Loucy (cell line): Measurements from ENCODE around the gene IQSEC1.

Experiments used
- H2AFZ ChIP-seq: fragments of 200-600 bp; sonication (generic); 2 replicates; pipeline ENCODE4 v1.6.0; 2016; ENCODE audit warnings: antibody characterized with exemption, mild to moderate bottlenecking, low read length, moderate library complexity
- H3F3A ChIP-seq: fragments of 200-600 bp; 2 replicates; pipeline ENCODE4 v1.6.0; 2016; ENCODE audit warnings: antibody characterized with exemption, low read depth, mild to moderate bottlenecking
- H3K27me3 ChIP-seq: fragments of 200-600 bp; sonication (generic); 2 replicates; pipeline ENCODE4 v1.6.1; 2014; ENCODE audit warnings: low read length, mild to moderate bottlenecking; ENCODE audit not compliant: insufficient read depth, poor library complexity, severe bottlenecking
- H3K36me3 ChIP-seq: fragments of 200-600 bp; sonication (generic); 2 replicates; pipeline ENCODE4 v1.6.1; 2016; ENCODE audit warnings: low read length; ENCODE audit not compliant: insufficient read depth
- H3K4me1 ChIP-seq: fragments of 200-600 bp; sonication (generic); 2 replicates; pipeline ENCODE4 v1.5.1; 2014; ENCODE audit warnings: low read length, mild to moderate bottlenecking; ENCODE audit not compliant: insufficient read depth, poor library complexity, severe bottlenecking
- H3K4me2 ChIP-seq: fragments of 200-600 bp; sonication (generic); 2 replicates; pipeline ENCODE4 v1.6.0; 2014; ENCODE audit warnings: antibody characterized with exemption, low read length, low read depth, mild to moderate bottlenecking; ENCODE audit not compliant: poor library complexity, severe bottlenecking
- H3K4me3 ChIP-seq: fragments of 200-600 bp; sonication (generic); 2 replicates; pipeline ENCODE4 v1.5.1; 2014; ENCODE audit warnings: low read length, mild to moderate bottlenecking, mixed read lengths; ENCODE audit not compliant: poor library complexity, severe bottlenecking
- H3K79me2 ChIP-seq: fragments of 200-600 bp; sonication (generic); 2 replicates; pipeline ENCODE4 v1.6.1; 2014; ENCODE audit warnings: low read length; ENCODE audit not compliant: insufficient read depth
- H3K9ac ChIP-seq: fragments of 200-600 bp; sonication (generic); 2 replicates; pipeline ENCODE4 v1.6.0; 2014; ENCODE audit warnings: mild to moderate bottlenecking, low read depth, low read length, moderate library complexity; ENCODE audit not compliant: poor library complexity, severe bottlenecking
- H3K9me2 ChIP-seq: fragments of 200-600 bp; sonication (generic); replicated peaks from 2 replicates; pipeline ENCODE4 v1.6.1; 2016; ENCODE audit warnings: low read depth, low read length, mixed read lengths
- H3K9me3 ChIP-seq: fragments of 200-600 bp; sonication (generic); 2 replicates; pipeline ENCODE4 v1.6.1; 2014; ENCODE audit warnings: mild to moderate bottlenecking, antibody characterized with exemption, low read length, low read depth; ENCODE audit not compliant: insufficient read depth
- H4K20me1 ChIP-seq: fragments of 200-600 bp; sonication (generic); 2 replicates; pipeline ENCODE4 v1.6.0; 2014; ENCODE audit warnings: antibody characterized with exemption, low read length, mild to moderate bottlenecking; ENCODE audit not compliant: insufficient read depth, poor library complexity, severe bottlenecking
- EZH2phosphoT487 ChIP-seq: fragments of 200-600 bp; IDR thresholded peaks from 2 replicates; pipeline ENCODE4 v1.6.1; 2018; ENCODE audit warnings: antibody characterized with exemption, mild to moderate bottlenecking, moderate library complexity, borderline replicate concordance
- TF ChIP-seq, protein P1 (sequence below): fragments of 200-600 bp; sonication (generic); conservative IDR thresholded peaks from 2 replicates; pipeline ENCODE4 v1.5.1; 2014; ENCODE audit warnings: mild to moderate bottlenecking, antibody characterized with exemption, low read length

The IQSEC1 gene

GRCh38 chr3:12988728-12989454 lies 84.3 kb downstream of the IQSEC1 start:
- H2AFZ ChIP-seq: no peak overlapping the region
- H3K4me2 ChIP-seq: no peak overlapping the region
- TF ChIP-seq, protein P1, sequence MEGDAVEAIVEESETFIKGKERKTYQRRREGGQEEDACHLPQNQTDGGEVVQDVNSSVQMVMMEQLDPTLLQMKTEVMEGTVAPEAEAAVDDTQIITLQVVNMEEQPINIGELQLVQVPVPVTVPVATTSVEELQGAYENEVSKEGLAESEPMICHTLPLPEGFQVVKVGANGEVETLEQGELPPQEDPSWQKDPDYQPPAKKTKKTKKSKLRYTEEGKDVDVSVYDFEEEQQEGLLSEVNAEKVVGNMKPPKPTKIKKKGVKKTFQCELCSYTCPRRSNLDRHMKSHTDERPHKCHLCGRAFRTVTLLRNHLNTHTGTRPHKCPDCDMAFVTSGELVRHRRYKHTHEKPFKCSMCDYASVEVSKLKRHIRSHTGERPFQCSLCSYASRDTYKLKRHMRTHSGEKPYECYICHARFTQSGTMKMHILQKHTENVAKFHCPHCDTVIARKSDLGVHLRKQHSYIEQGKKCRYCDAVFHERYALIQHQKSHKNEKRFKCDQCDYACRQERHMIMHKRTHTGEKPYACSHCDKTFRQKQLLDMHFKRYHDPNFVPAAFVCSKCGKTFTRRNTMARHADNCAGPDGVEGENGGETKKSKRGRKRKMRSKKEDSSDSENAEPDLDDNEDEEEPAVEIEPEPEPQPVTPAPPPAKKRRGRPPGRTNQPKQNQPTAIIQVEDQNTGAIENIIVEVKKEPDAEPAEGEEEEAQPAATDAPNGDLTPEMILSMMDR: no peak
- TF ChIP-seq EZH2phosphoT487: no peak
- H3K9ac ChIP-seq: no peak overlapping the region
- H4K20me1 ChIP-seq: peaks cover 15% of the 10 kb centered on the region
- no peaks in the 10 kb centered on the region for H3K27me3 ChIP-seq
- no peaks in the 10 kb centered on the region for H3K36me3 ChIP-seq
- H3K9me2 ChIP-seq: no peaks in the 10 kb centered on the region
- H3K4me3 ChIP-seq: no peak overlapping the region
- H3K79me2 ChIP-seq: peaks cover 84% of the 10 kb centered on the region; the same call in 1 of the 2 replicates
- peaks cover 20% of the 10 kb centered on the region for H3K4me1 ChIP-seq
- no peaks in the 10 kb centered on the region for H3F3A ChIP-seq
- H3K9me3 ChIP-seq: no peaks in the 10 kb centered on the region

DNA sequence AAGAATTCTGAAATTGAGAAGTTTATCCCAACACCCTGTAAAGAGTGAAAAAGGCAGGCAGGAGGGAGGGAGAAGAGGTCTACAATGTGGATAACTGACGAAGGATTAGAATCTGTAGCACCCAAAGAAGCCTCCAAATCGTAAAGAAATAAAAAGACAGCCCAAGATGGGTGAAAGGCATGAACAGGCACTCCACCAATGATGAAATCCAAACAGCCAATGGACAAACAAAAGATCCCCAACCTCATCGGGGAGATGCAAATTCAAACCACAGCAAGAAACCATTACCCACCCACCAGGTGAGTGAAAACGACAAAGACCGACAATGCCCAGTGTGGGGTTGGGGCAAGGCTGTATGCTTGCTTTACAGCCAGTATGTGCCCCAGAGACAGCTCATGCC lies 85.6 kb downstream of the IQSEC1 start:
- H3K9ac ChIP-seq: no peak overlapping the region
- H3K9me2 ChIP-seq: no peaks in the 10 kb centered on the region
- H3K79me2 ChIP-seq: peaks cover 80% of the 10 kb centered on the region; the same call in 1 of the 2 replicates
- no peaks in the 10 kb centered on the region for H3K27me3 ChIP-seq
- H3K4me1 ChIP-seq: peaks cover 27% of the 10 kb centered on the region
- no peak overlapping the region for H3K4me3 ChIP-seq
- H3K4me2 ChIP-seq: no peak overlapping the region
- H3F3A ChIP-seq: no peaks in the 10 kb centered on the region
- H3K9me3 ChIP-seq: no peaks in the 10 kb centered on the region
- H2AFZ ChIP-seq: no peak overlapping the region
- H4K20me1 ChIP-seq: peaks cover 5% of the 10 kb centered on the region
- TF ChIP-seq, protein P1: no peak
- TF ChIP-seq EZH2phosphoT487: no peak
- H3K36me3 ChIP-seq: no peaks in the 10 kb centered on the region

DNA sequence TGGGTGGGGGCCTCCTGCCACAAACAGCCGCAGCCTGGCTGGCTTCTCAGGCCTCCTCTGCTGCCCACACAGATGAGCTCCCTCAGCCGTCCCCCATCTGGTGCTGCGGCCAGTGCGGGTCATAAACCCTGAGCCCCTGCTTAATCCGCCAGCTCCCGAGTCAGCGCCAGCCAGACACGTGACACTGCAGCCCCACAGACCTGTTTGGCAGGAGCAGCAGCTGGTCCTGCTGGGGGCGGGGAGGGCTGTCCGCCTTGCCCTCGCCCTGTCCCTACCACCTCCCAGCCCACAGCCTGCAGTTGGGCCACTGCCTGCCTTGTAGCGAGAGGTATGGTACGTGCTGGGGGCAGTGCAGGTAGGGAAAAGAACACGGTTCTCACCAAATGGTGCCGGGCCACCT lies 86.2 kb downstream of the IQSEC1 start:
- H3K9me3 ChIP-seq: no peaks in the 10 kb centered on the region
- peaks cover 74% of the 10 kb centered on the region; the same call in 1 of the 2 replicates for H3K79me2 ChIP-seq
- H3K9me2 ChIP-seq: no peaks in the 10 kb centered on the region
- no peaks in the 10 kb centered on the region for H3K36me3 ChIP-seq
- peaks cover 5% of the 10 kb centered on the region for H4K20me1 ChIP-seq
- H3K4me3 ChIP-seq: no peak overlapping the region
- TF ChIP-seq, protein P1: no peak
- TF ChIP-seq EZH2phosphoT487: no peak
- peaks cover 5% of the 10 kb centered on the region for H3F3A ChIP-seq
- H3K4me1 ChIP-seq: peaks cover 27% of the 10 kb centered on the region
- H3K27me3 ChIP-seq: no peaks in the 10 kb centered on the region
- H2AFZ ChIP-seq: no peak overlapping the region
- no peak overlapping the region for H3K4me2 ChIP-seq
- H3K9ac ChIP-seq: no peak overlapping the region
